Measurements from ENCODE around the gene ACRBP.

DNA sequence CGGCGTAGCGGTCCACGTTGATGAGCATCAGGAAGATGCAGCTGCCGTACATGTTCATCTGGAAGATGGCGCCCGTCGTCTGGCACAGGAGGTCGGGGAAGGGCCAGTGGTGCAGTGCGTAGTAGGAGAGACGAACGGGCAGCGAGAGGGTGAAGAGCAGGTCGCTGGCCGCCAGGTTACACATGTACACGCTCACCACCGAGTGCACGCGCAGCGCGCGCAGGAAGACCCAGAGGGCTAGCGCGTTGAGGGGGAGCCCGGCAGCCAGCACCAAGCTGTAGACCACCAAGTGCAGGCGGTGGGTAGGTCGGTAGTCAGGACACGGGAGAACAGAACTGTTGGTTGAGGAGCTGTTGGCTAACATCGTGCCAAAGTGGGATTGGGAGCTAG, 26.4 kb downstream of the ACRBP start:
- no peak for TF ChIP-seq CTCF (conservative IDR thresholded peaks at IDR 0.05)
- TF ChIP-seq EZH2 (IDR thresholded peaks at IDR 0.05; ENCODE audit: low read depth) = no peak

Data from PC-9 (cell line).